Measurements from ENCODE around the gene HNRNPR.
A peak's percentile ranks its signal among the peaks of the same experiment; 100 is the strongest.
"Not testable (repeated sequence)": the region's sequence is repeated elsewhere in the genome, so short reads cannot be mapped to it uniquely, and the experiment has no call there.

HNRNPR gene

GRCh38 chr1:23322770-23323169, 21.3 kb downstream of the HNRNPR start:
- DNase-seq = no peak

- DNase-seq = not testable (repeated sequence)
These were observed 33.8 kb downstream of the HNRNPR start for GRCh38 chr1:23310280-23310679.

- no peak for DNase-seq
These were observed 39.9 kb downstream of the HNRNPR start for GRCh38 chr1:23304140-23304620.

GRCh38 chr1:23303524-23303923, 40.6 kb downstream of the HNRNPR start:
- DNase-seq = no peak

- no peak for DNase-seq
These were observed 47.2 kb downstream of the HNRNPR start for GRCh38 chr1:23296931-23297330.

GRCh38 chr1:23291706-23292105, 52.4 kb downstream of the HNRNPR start:
- DNase-seq = no peak

- no peak for DNase-seq
These were observed 53.1 kb downstream of the HNRNPR start for GRCh38 chr1:23290836-23291565.

GRCh38 chr1:23288671-23289070, 55.4 kb downstream of the HNRNPR start:
- no peak for DNase-seq

GRCh38 chr1:23288201-23288600, 55.9 kb downstream of the HNRNPR start:
- no peak for DNase-seq

GRCh38 chr1:23286401-23286800, 57.7 kb downstream of the HNRNPR start:
- DNase-seq = no peak

GRCh38 chr1:23283667-23284602, 60.1 kb downstream of the HNRNPR start:
- DNase-seq = no peak

- DNase-seq = no peak
These were observed 61.1 kb downstream of the HNRNPR start for GRCh38 chr1:23282957-23283356.

- DNase-seq = peak; percentile 75 to 82
These were observed 65.4 kb downstream of the HNRNPR start for GRCh38 chr1:23278717-23279116.

GRCh38 chr1:23276531-23276930, 67.6 kb downstream of the HNRNPR start:
- DNase-seq = no peak

- no peak for DNase-seq
These were observed 70.0 kb downstream of the HNRNPR start for GRCh38 chr1:23274134-23274505.

GRCh38 chr1:23273450-23274133, 70.5 kb downstream of the HNRNPR start:
- no peak for DNase-seq

GRCh38 chr1:23263380-23263887, 80.7 kb downstream of the HNRNPR start:
- DNase-seq = no peak

GRCh38 chr1:23258082-23258481, 86.0 kb downstream of the HNRNPR start:
- DNase-seq = not testable (repeated sequence)

GRCh38 chr1:23257371-23257770, 86.7 kb downstream of the HNRNPR start:
- not testable (repeated sequence) for DNase-seq

All from NCI-H2081 (cell line).